ENCODE measurements around the gene NTF4.
"Not testable (repeated sequence)": the region's sequence is repeated elsewhere in the genome, so short reads cannot be mapped to it uniquely, and the experiment has no call there.

DNA sequence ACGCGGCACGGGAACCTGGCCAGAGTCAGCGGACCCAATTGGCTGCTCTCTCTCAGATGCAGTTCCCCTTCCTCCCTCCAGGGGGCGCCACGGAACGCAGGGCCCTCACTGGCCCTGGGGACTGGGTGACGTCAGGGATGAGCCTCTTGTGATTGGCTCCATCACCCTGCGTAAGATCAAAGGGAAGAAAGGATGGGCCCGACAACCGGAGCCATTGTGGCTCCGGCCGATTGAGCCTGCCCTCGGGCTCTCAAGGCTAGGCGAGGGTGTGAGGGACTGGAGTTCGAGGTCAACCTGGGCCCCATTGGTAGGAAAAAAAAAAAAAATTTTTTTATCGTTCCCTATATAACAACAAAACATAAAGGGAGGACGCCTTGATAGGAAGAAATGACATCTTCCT lies 27.8 kb downstream of the NTF4 start, which contains the start of gene CGB1:
- TF ChIP-seq GATA3, GATA2 (IDR thresholded peaks at IDR 0.05; ENCODE audit: low read depth, low read length): not testable (repeated sequence)
